CD4-positive, alpha-beta memory T cell (primary cell): ENCODE results near the gene RAP1GAP2. TPM values are rescaled to one million over a fixed set of nuclear protein-coding genes. Genes with fewer than 3 reads are reported as not detected.
A peak's percentile ranks its signal among the peaks of the same experiment; 100 is the strongest.
"Not testable (repeated sequence)": the region's sequence is repeated elsewhere in the genome, so short reads cannot be mapped to it uniquely, and the experiment has no call there.

Experiments used
- CTCF ChIA-PET: fragments of 350-600 bp; sonication (Branson Sonifier 250); formaldehyde crosslinking; loops from one replicate; lab custom pipeline; 2021; ENCODE audit warnings: inconsistent platforms; ENCODE audit not compliant: partially characterized antibody; lab: Charles Lee
- POLR2A ChIA-PET: fragments of 350-600 bp; sonication (Branson Sonifier 250); formaldehyde crosslinking; loops from one replicate; lab custom pipeline; 2021; ENCODE audit not compliant: partially characterized antibody; lab: Charles Lee
- DNase-seq, 5 donors: peaks; one replicate each; pipeline versions ENCODE4 v3.0.0 to v3.0.0-alpha.2; 2020 to 2022; ENCODE audit warnings: mixed read lengths in 1 of 5
- H3K27ac ChIP-seq: one replicate; pipeline ENCODE4 v1.7.0; 2013; ENCODE audit warnings: low read depth, low read length
- H3K27me3 ChIP-seq: 2 replicates; pipeline ENCODE4 v1.7.0; 2013; ENCODE audit warnings: mild to moderate bottlenecking, low read length, moderate library complexity; ENCODE audit not compliant: insufficient read depth
- H3K36me3 ChIP-seq: 2 replicates; pipeline ENCODE4 v1.7.0; 2013; ENCODE audit warnings: mild to moderate bottlenecking, low read length, moderate library complexity; ENCODE audit not compliant: insufficient read depth
- H3K4me1 ChIP-seq: 2 replicates; pipeline ENCODE4 v1.7.0; 2013; ENCODE audit warnings: mild to moderate bottlenecking, low read length, moderate library complexity; ENCODE audit not compliant: insufficient read depth
- H3K4me3 ChIP-seq, 2 donors: one replicate each; pipeline ENCODE4 v1.7.0; 2013; ENCODE audit warnings: low read length in 2 of 2, mild to moderate bottlenecking in 1 of 2
- H3K9me3 ChIP-seq, 2 donors: one replicate each; pipeline ENCODE4 v1.7.0; 2013; ENCODE audit warnings: low read length in 2 of 2, control low read depth in 1 of 2; ENCODE audit not compliant: control insufficient read depth in 1 of 2
- H3K27ac Mint-ChIP-seq, 7 donors: one replicate each; pipeline ENCODE4 v1.8.0; 2020 to 2021; ENCODE audit warnings: mixed read lengths in 7 of 7, mild to moderate bottlenecking in 6 of 7, inconsistent platforms in 3 of 7, moderate library complexity in 3 of 7
- H3K27me3 Mint-ChIP-seq, 2 donors: one replicate each; pipeline ENCODE4 v1.8.0; 2020 to 2021; ENCODE audit warnings: mixed read lengths in 2 of 2
- H3K36me3 Mint-ChIP-seq, 2 donors: one replicate each; pipeline ENCODE4 v1.8.0; 2020 to 2021; ENCODE audit warnings: mixed read lengths in 2 of 2, inconsistent platforms in 1 of 2, mild to moderate bottlenecking in 1 of 2
- H3K4me1 Mint-ChIP-seq, 4 donors: one replicate each; pipeline ENCODE4 v1.8.0; 2020 to 2021; ENCODE audit warnings: mixed read lengths in 4 of 4, mild to moderate bottlenecking in 1 of 4
- H3K4me3 Mint-ChIP-seq, 8 donors: one replicate each; pipeline ENCODE4 v1.8.0; 2020 to 2021; ENCODE audit warnings: mixed read lengths in 8 of 8, mild to moderate bottlenecking in 7 of 8, moderate library complexity in 6 of 8, inconsistent platforms in 3 of 8
- H3K9me3 Mint-ChIP-seq, 8 donors: one replicate each; pipeline ENCODE4 v1.8.0; 2020 to 2021; ENCODE audit warnings: mixed read lengths in 8 of 8, mild to moderate bottlenecking in 5 of 8, inconsistent platforms in 3 of 8, moderate library complexity in 1 of 8
- intact Hi-C: fragments of 100-400 bp; cut with micrococcal nuclease; formaldehyde crosslinking; loops from one replicate; pipeline ENCODE4 v1.15.1; 2023
- polyA plus RNA-seq, 2 donors: library from polyadenylated mRNA; unstranded; fragments of 300-500 nt; fragmentation: Illumina TruSeq; gene quantifications; one replicate each; pipeline ENCODE4 v1.2.3, GENCODE V29; 2021
- total RNA-seq, 2 experiments: library from RNA; stranded (reverse); gene quantifications; one replicate each; pipeline ENCODE4 v1.2.3, GENCODE V29; 2021

RAP1GAP2 gene
- total and polyA plus RNA-seq, 4 experiments from 2014 or later: 0.38 to 9.9 (median 8.0) TPM

DNA sequence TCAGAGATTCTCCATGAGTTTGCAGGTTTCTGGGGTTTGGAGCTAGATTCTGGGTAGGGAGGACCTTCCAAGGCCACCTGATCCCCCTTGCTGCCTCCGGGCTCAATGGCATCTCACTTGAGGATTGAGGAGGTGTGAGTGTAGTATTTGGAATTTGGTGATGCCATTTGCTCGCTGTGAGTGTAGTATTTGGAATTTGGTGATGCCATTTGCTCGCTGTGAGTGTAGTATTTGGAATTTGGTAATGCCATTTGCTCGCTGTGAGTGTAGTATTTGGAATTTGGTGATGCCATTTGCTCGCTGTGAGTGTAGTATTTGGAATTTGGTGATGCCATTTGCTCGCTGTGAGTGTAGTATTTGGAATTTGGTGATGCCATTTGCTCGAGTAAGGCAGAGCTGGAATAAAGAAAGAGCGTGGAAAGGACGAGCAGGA is 202.2 kb downstream of the RAP1GAP2 start:
- H3K36me3 ChIP-seq: peaks cover 39% of the 10 kb centered on the region
- peaks cover 21 to 48% of the 10 kb centered on the region in 2 donors for H3K36me3 Mint-ChIP-seq
- POLR2A ChIA-PET, H3K9me3 ChIP-seq, intact Hi-C loops, H3K4me3 Mint-ChIP-seq, H3K9me3 Mint-ChIP-seq, H3K27ac ChIP-seq, H3K4me3 ChIP-seq, H3K27me3 Mint-ChIP-seq, H3K4me1 ChIP-seq, H3K27me3 ChIP-seq, DNase-seq: not testable (repeated sequence)
- H3K27ac Mint-ChIP-seq: peak overlapping the region in 1 of 7 donors; percentile 56
- CTCF ChIA-PET: interaction anchor here (0.5 kb wide), 1 partner anchor 67 kb away, joined by 3 read pairs; no protein-coding TSS in a partner anchor
- H3K4me1 Mint-ChIP-seq: peaks cover 3 to 16% (median 6%) of the 10 kb centered on the region in 4 donors

DNA sequence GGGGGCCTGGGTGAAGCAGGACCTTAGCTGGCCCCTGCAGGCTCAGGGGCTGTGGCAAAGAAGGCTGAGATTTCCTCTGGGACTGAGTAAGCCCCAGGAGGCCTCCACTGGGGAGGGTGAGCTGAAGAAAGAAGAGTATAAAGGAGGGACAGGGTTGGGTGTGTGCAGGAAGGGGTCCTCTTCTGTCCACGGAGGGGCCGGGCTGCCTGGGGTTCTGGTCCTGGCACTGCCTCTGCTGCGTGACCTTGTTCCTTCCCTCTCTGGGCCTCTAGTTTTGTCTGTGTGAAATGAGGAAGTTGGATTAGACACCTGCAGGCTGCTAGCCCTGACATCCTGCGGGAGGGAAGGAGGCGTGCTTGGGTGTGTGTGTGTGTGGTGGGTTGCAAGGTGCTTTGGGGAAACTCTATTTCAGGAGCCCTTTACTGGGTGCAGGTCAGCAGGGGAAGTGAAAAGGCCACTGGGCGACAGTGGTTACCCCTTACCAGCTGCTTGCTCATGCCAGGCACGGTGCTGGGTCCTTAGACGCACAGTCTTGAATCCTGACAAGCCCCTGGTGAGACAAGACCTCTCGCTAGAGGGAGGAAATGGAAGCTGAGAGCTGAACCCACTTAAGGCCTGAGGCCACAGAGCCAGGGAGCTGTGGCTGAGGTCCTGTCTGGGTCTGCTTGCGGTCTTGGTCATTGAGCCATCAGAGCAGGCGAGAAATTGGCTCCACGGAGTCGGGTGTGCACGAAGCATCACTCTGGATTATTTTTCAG is 206.5 kb downstream of the RAP1GAP2 start:
- no peak for DNase-seq
- ChIA-PET POLR2A (no interaction called here), CTCF (interaction anchor here (1.7 kb wide), 1 partner anchor 10 kb away, joined by 6 read pairs; no protein-coding TSS in a partner anchor)
- H3K9me3 ChIP-seq: no peaks in the 10 kb centered on the region
- no peak overlapping the region for H3K4me3 ChIP-seq
- H3K4me1 ChIP-seq: peaks cover 25% of the 10 kb centered on the region
- H3K27ac Mint-ChIP-seq: peak overlapping the region in 6 of 7 donors; percentile 50 to 90 (median 76)
- H3K27ac ChIP-seq: no peak overlapping the region
- H3K27me3 ChIP-seq: no peaks in the 10 kb centered on the region
- H3K36me3 Mint-ChIP-seq: peaks cover 29 to 40% of the 10 kb centered on the region in 2 donors
- H3K4me3 Mint-ChIP-seq: peak overlapping the region in 2 of 8 donors; percentile 40 to 73
- H3K27me3 Mint-ChIP-seq: no peaks in the 10 kb centered on the region
- intact Hi-C loops: no loop called here
- peaks cover 3 to 34% (median 11%) of the 10 kb centered on the region in 4 donors for H3K4me1 Mint-ChIP-seq
- peaks cover 33% of the 10 kb centered on the region for H3K36me3 ChIP-seq
- H3K9me3 Mint-ChIP-seq: no peaks in the 10 kb centered on the region

DNA sequence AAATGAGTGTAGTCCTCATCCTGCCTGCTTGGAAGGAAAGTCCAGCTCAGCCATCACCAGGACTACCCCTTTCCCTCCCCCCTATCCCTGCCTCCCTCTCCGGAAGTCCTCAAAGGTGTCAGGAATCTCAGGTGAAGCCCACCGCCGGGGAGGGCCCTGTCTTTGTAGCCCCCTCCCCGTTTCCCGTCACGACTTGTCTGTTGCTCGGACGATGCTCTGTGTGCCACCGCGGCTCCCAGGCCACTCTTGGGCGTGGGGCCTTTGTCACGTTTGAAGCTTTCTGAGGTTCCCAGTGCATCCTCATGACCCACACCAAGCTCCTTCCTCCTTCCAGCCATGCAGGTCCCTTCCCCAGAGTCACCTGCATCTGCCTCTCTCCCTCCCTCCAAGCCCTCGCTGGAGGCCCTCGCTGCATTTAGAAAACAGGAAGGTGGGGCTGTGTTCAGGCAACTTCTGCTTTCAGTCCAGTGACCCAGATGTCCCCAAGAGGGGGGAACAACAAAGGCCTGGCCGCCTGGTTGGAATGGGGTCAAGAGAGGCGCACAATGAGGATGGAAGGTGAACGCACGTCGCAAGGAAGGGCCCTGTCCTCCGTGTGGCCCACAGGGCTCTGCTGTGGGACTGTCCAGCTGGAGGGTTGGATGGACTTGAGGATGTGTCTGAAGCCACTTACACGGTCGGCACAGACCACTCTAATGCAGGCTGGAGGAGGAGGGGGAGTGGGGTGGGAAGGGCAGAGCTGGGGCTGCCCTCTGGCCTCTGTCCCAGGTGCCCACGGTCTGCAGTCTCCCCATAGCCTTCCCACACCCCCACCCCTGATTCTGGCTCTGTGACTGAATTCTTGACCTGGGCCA is 207.3 kb downstream of the RAP1GAP2 start:
- Mint-ChIP-seq H3K27me3 (no peaks in the 10 kb centered on the region), H3K4me3 (peak overlapping the region in 7 of 8 donors; percentile 33 to 83 (median 65)), H3K9me3 (peaks cover 0 to 2% (median 0%) of the 10 kb centered on the region in 8 donors), H3K4me1 (peaks cover 3 to 34% (median 11%) of the 10 kb centered on the region in 4 donors), H3K27ac (peak overlapping the region in 5 of 7 donors; percentile 13 to 84 (median 74)), H3K36me3 (peaks cover 27 to 42% of the 10 kb centered on the region in 2 donors)
- Histone ChIP-seq H3K9me3 (no peaks in the 10 kb centered on the region), H3K27me3 (no peaks in the 10 kb centered on the region), H3K4me3 (no peak overlapping the region), H3K4me1 (peaks cover 25% of the 10 kb centered on the region), H3K36me3 (peaks cover 31% of the 10 kb centered on the region), H3K27ac (peak overlapping the region; percentile 46)
- no peak for DNase-seq
- intact Hi-C loops: no loop called here
- CTCF ChIA-PET: interaction anchor here (1.7 kb wide), 1 partner anchor 9 kb away, joined by 6 read pairs; no protein-coding TSS in a partner anchor
- POLR2A ChIA-PET: interaction anchor here (1.5 kb wide), 1 partner anchor 217 kb away, joined by 3 read pairs; no protein-coding TSS in a partner anchor

DNA sequence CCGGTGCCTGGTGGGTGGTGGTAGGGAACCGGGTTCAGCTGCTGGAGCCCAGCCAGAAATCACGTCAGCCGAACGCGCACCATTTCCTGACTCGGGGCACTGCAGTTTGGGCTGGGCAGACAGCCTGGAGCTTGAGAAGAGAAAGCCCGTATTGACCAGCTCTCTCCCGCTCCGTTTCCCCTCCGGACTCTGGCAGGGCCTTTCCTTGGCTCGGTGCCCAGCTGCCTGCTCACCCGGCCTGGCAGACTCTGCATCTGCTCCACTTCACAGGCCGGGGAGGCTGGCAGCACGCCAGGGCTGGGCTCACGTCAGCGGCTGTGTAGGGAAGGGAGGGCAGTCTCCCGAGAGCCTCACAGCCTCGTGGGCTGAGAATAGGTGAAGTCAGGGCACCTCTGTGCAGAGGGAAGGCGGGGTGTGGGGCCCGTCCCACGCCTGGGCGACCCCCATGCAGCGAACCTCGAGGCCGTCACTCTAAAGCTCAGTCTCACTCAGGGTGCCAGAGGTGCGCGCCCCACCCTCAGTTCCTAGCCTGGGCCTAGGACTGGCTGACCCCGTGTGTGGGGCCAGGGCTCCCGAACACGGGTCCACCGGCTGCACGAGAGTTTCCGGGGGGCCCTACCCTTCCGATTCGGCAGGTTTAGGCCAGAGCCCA is 208.0 kb downstream of the RAP1GAP2 start:
- Mint-ChIP-seq H3K27ac (peak overlapping the region in 5 of 7 donors; percentile 13 to 89 (median 74)), H3K4me3 (peak overlapping the region; percentile 33 to 83 (median 60)), H3K27me3 (no peaks in the 10 kb centered on the region), H3K36me3 (peaks cover 32 to 42% of the 10 kb centered on the region in 2 donors), H3K4me1 (peaks cover 3 to 34% (median 11%) of the 10 kb centered on the region in 4 donors), H3K9me3 (peaks cover 0 to 2% (median 0%) of the 10 kb centered on the region in 8 donors)
- Histone ChIP-seq H3K27ac (peak overlapping the region; percentile 46), H3K4me3 (no peak overlapping the region), H3K9me3 (no peaks in the 10 kb centered on the region), H3K36me3 (peaks cover 31% of the 10 kb centered on the region), H3K27me3 (no peaks in the 10 kb centered on the region), H3K4me1 (peaks cover 25% of the 10 kb centered on the region)
- intact Hi-C loops: no loop called here
- CTCF ChIA-PET: interaction anchor here (1.7 kb wide), 1 partner anchor 8 kb away, joined by 6 read pairs; no protein-coding TSS in a partner anchor
- POLR2A ChIA-PET: interaction anchor here (1.5 kb wide), 1 partner anchor 218 kb away, joined by 3 read pairs; no protein-coding TSS in a partner anchor
- peak; percentile 36 to 56 (median 52) for DNase-seq

DNA sequence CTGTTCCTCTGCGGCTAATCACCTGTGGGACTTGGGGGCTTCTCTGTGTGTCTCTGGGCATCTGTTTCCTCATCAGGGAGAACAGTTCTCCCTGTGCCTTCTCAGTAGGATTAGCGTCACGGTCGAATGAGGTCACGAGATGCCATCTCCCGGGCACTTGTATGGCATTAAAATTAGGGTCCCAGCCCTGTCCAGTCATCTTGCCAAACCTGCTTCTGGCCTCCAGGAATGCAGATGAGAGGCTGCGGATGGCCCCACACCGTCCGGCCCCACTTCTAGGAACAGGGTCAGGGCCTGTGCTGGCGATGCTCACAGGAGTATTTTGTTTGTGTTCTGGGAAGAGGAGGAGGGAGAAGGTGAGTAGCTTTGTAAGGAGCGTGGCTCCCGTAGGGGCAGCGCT is 208.7 kb downstream of the RAP1GAP2 start:
- Histone ChIP-seq H3K4me1 (peaks cover 25% of the 10 kb centered on the region), H3K27me3 (no peaks in the 10 kb centered on the region), H3K27ac (no peak overlapping the region), H3K4me3 (no peak overlapping the region), H3K36me3 (peaks cover 34% of the 10 kb centered on the region), H3K9me3 (no peaks in the 10 kb centered on the region)
- ChIA-PET CTCF (no interaction called here), POLR2A (interaction anchor here (1.5 kb wide), 1 partner anchor 219 kb away, joined by 3 read pairs; no protein-coding TSS in a partner anchor)
- Mint-ChIP-seq H3K36me3 (peaks cover 32 to 43% of the 10 kb centered on the region in 2 donors), H3K27me3 (no peaks in the 10 kb centered on the region), H3K27ac (peak overlapping the region in 2 of 7 donors; percentile 37 to 84), H3K4me1 (peaks cover 3 to 34% (median 11%) of the 10 kb centered on the region in 4 donors), H3K9me3 (peaks cover 0 to 2% (median 0%) of the 10 kb centered on the region in 8 donors), H3K4me3 (peak overlapping the region in 3 of 8 donors; percentile 17 to 74 (median 21))
- DNase-seq: no peak
- intact Hi-C loops: no loop called here

DNA sequence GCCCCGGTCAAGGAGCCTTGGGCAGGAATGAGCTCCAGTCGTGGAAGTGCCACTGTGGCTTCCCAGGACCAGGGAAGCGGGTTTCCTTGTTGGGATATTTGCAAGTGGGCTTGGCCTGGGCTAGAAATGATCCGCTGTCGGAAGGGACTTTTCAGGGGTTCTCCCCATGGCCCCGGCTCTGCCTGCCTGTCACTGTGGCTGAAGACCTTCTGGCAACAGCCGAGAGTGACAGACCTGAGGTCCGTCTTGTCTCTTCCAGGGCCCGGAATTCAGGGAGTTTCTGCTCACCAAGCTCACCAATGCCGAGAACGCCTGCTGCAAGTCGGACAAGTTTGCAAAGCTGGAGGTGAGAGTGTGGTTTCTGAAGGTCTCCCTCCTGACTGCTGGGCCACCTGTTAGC is 209.5 kb downstream of the RAP1GAP2 start:
- Mint-ChIP-seq H3K27ac (peak overlapping the region in 1 of 7 donors; percentile 31), H3K27me3 (no peaks in the 10 kb centered on the region), H3K36me3 (peaks cover 37 to 47% of the 10 kb centered on the region in 2 donors), H3K9me3 (peaks cover 0 to 2% (median 0%) of the 10 kb centered on the region in 8 donors), H3K4me3 (no peak overlapping the region), H3K4me1 (peaks cover 3 to 34% (median 11%) of the 10 kb centered on the region in 4 donors)
- ChIA-PET CTCF (no interaction called here), POLR2A (no interaction called here)
- DNase-seq: no peak
- H3K4me1 ChIP-seq: peaks cover 25% of the 10 kb centered on the region
- H3K27ac ChIP-seq: no peak overlapping the region
- no peaks in the 10 kb centered on the region for H3K9me3 ChIP-seq
- peaks cover 38% of the 10 kb centered on the region for H3K36me3 ChIP-seq
- intact Hi-C loops: no loop called here
- no peaks in the 10 kb centered on the region for H3K27me3 ChIP-seq
- H3K4me3 ChIP-seq: no peak overlapping the region
